Esophagus (tissue), 2 donors: ENCODE measurements around the gene MYH10. TPM values are rescaled to one million over a fixed set of nuclear protein-coding genes. Genes with fewer than 3 reads are reported as not detected.

Source experiments
- H3K27ac ChIP-seq, 2 donors: one replicate each; pipeline ENCODE4 v1.5.1; 2013; ENCODE audit warnings: low read depth in 2 of 2, mild to moderate bottlenecking in 2 of 2, inconsistent platforms in 1 of 2, low read length in 1 of 2, moderate library complexity in 1 of 2
- H3K27me3 ChIP-seq, 2 donors: one replicate each; pipeline ENCODE4 v1.6.1; 2013; ENCODE audit warnings: low read length in 2 of 2, control low read depth in 1 of 2, mild to moderate bottlenecking in 1 of 2; ENCODE audit not compliant: insufficient read depth in 2 of 2, control insufficient read depth in 1 of 2
- H3K36me3 ChIP-seq, 2 donors: one replicate each; pipeline ENCODE4 v1.6.1; 2013; ENCODE audit warnings: low read length in 1 of 2; ENCODE audit not compliant: control insufficient read depth in 2 of 2, insufficient read depth in 2 of 2
- H3K4me1 ChIP-seq, 2 donors: one replicate each; pipeline ENCODE4 v1.6.1; 2013; ENCODE audit warnings: low read length in 1 of 2; ENCODE audit not compliant: control insufficient read depth in 2 of 2, insufficient read depth in 2 of 2
- H3K4me3 ChIP-seq, 2 donors: one replicate each; pipeline ENCODE4 v1.5.1; 2013; ENCODE audit warnings: low read length in 2 of 2, mild to moderate bottlenecking in 2 of 2, low read depth in 1 of 2, moderate library complexity in 1 of 2
- H3K9me3 ChIP-seq, 2 donors: one replicate each; pipeline ENCODE4 v1.6.1; 2013; ENCODE audit warnings: mild to moderate bottlenecking in 2 of 2, low read depth in 1 of 2, low read length in 1 of 2, moderate library complexity in 1 of 2; ENCODE audit not compliant: control insufficient read depth in 2 of 2, insufficient read depth in 1 of 2
- WGBS, 2 donors: extraction: QIAGEN DNeasy Blood & Tissue Kit; methylation state at CpG; one replicate each; pipeline ENCODE4 v1.1.7; 2013; 5-methylcytosine and 5-hydroxymethylcytosine counted together
- polyA plus RNA-seq, 2 donors: library from polyadenylated mRNA; stranded (reverse); fragments of 200-250 nt; gene quantifications; one replicate each; pipeline ENCODE4 v1.2.3, GENCODE V29; 2013
- donor health status: healthy with polysubstance abuse.
- donor health status: Bipolar disorder and iron deficiency.

The MYH10 gene
- polyA plus RNA-seq, 2 donors, result 2.4 to 3.2 TPM

DNA sequence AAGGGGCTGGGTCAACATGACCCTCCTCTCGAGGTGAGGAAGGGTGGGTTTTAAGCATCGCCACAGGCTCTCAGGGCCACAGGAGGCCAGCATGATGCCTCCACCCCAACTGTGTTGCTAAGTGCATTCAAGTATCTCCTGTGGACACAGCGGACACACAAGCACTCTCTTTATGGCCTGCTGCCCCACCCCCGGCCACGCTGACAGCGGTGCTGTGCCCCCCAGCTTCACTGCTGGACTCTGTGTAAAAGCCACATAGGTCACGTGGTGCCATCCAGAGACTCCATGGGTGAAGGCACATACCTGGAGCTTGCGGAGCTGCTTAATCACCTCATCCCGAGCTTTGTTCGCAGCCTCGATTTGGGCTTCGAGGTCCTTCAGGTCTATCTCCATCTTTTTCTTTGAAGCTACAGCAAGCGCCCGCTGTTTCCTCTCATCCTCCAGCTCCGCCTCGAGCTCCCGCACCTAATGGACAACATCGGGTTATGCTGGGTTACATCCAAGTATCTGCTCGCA, 143.3 kb downstream of the MYH10 start:
- Histone ChIP-seq H3K4me1 (no peaks in the 10 kb centered on the region), H3K27me3 (no peaks in the 10 kb centered on the region), H3K27ac (no peak overlapping the region), H3K4me3 (no peak overlapping the region), H3K9me3 (no peaks in the 10 kb centered on the region), H3K36me3 (peaks cover 0 to 11% of the 10 kb centered on the region in 2 donors)
- WGBS, 2 donors, result 89 to 91% methylated on average over 19 of the region's 19 CpGs

- no peaks in the 10 kb centered on the region for H3K4me1 ChIP-seq
- H3K27ac ChIP-seq, result no peak overlapping the region
- peaks cover 0 to 16% of the 10 kb centered on the region in 2 donors for H3K36me3 ChIP-seq
- no peaks in the 10 kb centered on the region for H3K9me3 ChIP-seq
- H3K27me3 ChIP-seq, result no peaks in the 10 kb centered on the region
- 93 to 100% methylated on average over 1 of the region's 1 CpG for WGBS, 2 donors
- no peak overlapping the region for H3K4me3 ChIP-seq
Measured at GRCh38 chr17:8485491-8485890, 145.0 kb downstream of the MYH10 start.

- Histone ChIP-seq H3K27me3 (no peaks in the 10 kb centered on the region), H3K4me1 (no peaks in the 10 kb centered on the region), H3K9me3 (no peaks in the 10 kb centered on the region), H3K4me3 (no peak overlapping the region), H3K27ac (no peak overlapping the region), H3K36me3 (peaks cover 0 to 20% of the 10 kb centered on the region in 2 donors)
- WGBS, 2 donors, result 97 to 100% methylated on average over 1 of the region's 1 CpG
Measured at GRCh38 chr17:8484465-8484864, 146.1 kb downstream of the MYH10 start.

DNA sequence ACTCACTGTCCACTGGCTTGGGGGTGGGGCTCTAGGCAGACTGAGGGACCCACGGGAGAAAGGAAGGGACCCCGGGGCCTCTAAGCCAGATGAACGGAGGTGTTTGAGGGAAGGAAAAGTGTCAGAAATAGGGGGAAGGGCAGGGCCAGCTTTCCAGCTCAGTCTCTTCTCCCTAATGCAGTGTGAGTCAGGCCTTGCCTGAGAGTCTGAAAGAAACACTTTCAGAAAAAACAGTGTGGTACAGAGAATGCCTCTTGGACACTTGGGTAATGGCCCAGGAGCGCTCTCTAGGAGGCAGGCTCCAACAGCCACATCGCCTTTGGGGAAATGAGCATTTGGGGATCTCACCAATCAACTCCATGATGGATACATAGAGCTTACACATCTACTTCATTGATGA, 148.0 kb downstream of the MYH10 start:
- peaks cover 0 to 23% of the 10 kb centered on the region in 2 donors for H3K36me3 ChIP-seq
- no peak overlapping the region for H3K27ac ChIP-seq
- no peak overlapping the region for H3K4me3 ChIP-seq
- no peaks in the 10 kb centered on the region for H3K9me3 ChIP-seq
- 81 to 85% methylated on average over 5 of the region's 5 CpGs for whole genome bisulfite sequencing, 2 donors
- H3K27me3 ChIP-seq, result no peaks in the 10 kb centered on the region
- no peaks in the 10 kb centered on the region for H3K4me1 ChIP-seq

- Histone ChIP-seq H3K36me3 (peaks cover 0 to 24% of the 10 kb centered on the region in 2 donors), H3K27ac (no peak overlapping the region), H3K4me3 (no peak overlapping the region), H3K27me3 (no peaks in the 10 kb centered on the region), H3K9me3 (no peaks in the 10 kb centered on the region), H3K4me1 (no peaks in the 10 kb centered on the region)
- WGBS, 2 donors, result 91 to 92% methylated on average over 5 of the region's 5 CpGs
Measured at GRCh38 chr17:8481703-8482102, 148.8 kb downstream of the MYH10 start.

DNA sequence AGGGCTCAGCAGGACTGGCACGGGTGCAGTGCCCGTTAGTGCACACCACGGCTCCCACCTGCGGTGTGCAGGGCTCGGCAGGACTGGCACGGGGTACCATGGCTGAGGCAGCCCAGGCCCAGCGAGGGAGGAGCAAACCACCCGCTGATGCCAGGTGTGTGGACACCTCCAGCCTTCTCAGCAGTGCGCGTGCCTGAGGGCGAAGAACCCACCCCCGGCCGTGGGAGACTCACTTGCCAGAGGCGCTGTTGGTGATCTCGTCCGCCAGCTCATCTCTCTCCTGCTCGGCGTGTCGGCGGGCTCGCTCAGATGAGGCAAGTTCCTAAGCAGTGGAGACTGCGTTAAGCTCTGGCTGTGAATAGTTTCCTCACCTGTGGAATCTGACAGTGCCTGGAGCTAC, 149.4 kb downstream of the MYH10 start:
- Histone ChIP-seq H3K27ac (no peak overlapping the region), H3K4me3 (no peak overlapping the region), H3K9me3 (no peaks in the 10 kb centered on the region), H3K36me3 (peaks cover 0 to 24% of the 10 kb centered on the region in 2 donors), H3K27me3 (no peaks in the 10 kb centered on the region), H3K4me1 (no peaks in the 10 kb centered on the region)
- WGBS, 2 donors, result 91 to 95% methylated on average over 18 to 21 of the region's 22 CpGs

DNA sequence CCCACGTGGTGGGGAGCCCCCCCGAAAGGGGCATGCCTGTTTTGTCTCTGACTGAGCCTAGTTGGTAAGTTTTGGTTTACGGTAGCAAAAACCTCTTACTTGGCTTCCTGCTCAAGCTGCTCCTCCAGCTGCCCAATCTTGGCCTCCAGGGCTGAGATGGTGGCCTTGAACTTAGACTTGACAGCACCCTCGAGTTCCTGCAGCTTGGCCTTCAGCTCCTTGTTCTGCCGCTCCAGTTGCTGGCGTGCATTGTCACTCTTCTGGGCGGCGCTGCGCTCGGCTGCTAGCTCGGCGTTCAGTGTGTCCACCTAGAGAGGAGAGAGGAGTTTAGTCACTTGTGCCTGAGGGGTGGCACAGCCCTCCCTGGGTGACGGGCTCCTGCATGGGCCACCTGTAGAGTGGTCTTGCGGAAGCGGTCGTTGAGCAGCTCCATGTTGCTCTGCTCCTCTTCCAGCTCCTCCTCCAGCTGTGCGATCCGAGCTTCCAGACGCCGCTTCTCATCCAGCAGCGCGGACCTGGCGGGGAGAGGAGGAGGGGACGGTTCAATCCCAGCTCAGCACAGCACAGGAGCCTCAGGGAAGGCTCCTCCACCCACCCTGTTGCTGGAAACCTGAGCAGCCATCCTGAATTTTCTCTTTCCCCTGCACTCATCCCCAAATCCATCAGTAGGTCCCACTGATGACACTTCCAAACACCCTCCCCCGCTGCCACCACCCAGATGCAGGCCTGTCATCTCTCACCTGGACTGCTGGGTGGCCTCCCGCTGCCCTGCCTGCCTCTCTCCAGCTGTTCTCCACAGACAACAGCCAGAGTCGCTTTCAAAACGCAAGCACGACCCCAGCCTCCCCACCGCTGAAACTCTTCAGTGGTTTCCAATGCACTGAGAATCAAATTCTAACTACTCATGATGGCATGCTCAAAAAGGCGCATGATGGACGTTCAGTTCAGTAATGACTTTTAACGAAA, 150.2 kb downstream of the MYH10 start:
- peaks cover 5 to 27% of the 10 kb centered on the region in 2 donors for H3K36me3 ChIP-seq
- H3K27me3 ChIP-seq, result no peaks in the 10 kb centered on the region
- H3K27ac ChIP-seq, result peak overlapping the region; percentile 22 to 61
- H3K9me3 ChIP-seq, result no peaks in the 10 kb centered on the region
- no peak overlapping the region for H3K4me3 ChIP-seq
- H3K4me1 ChIP-seq, result no peaks in the 10 kb centered on the region
- 85 to 88% methylated on average over 26 to 33 of the region's 33 CpGs for WGBS, 2 donors

GRCh38 chr17:8479431-8479947, 151.0 kb downstream of the MYH10 start:
- peaks cover 7 to 35% of the 10 kb centered on the region in 2 donors for H3K36me3 ChIP-seq

GRCh38 chr17:8477715-8478441, 152.6 kb downstream of the MYH10 start:
- WGBS, 2 donors, result 92 to 94% methylated on average over 22 of the region's 22 CpGs
- Histone ChIP-seq H3K4me3 (no peak overlapping the region), H3K9me3 (no peaks in the 10 kb centered on the region), H3K27me3 (no peaks in the 10 kb centered on the region), H3K36me3 (peaks cover 7 to 35% of the 10 kb centered on the region in 2 donors), H3K4me1 (no peaks in the 10 kb centered on the region), H3K27ac (no peak overlapping the region)

More at GRCh38 chr17:8479431-8479947, 151.0 kb downstream of the MYH10 start:
- Histone ChIP-seq H3K9me3 (no peaks in the 10 kb centered on the region), H3K27me3 (no peaks in the 10 kb centered on the region), H3K27ac (peak overlapping the region; percentile 22 to 61), H3K4me3 (no peak overlapping the region), H3K4me1 (no peaks in the 10 kb centered on the region)
- 61 to 66% methylated on average over 11 of the region's 11 CpGs for WGBS, 2 donors
